ENCODE data around the gene MDK.

MDK gene

GRCh38 chr11:46431211-46431610 lies 49.7 kb downstream of the MDK start:
- Histone ChIP-seq H3K4me2 (ENCODE audit: low read length) (no peak overlapping the region), H3K27ac (ENCODE audit: low read depth, low read length) (no peak overlapping the region), H3K4me3 (ENCODE audit: low read length) (no peak overlapping the region), H4K20me1 (ENCODE audit: control insufficient read depth, insufficient read depth, low read depth, low read length) (no peaks in the 10 kb centered on the region; the same call in 1 of the 2 replicates), H3K27me3 (ENCODE audit: control insufficient read depth, low read length) (no peaks in the 10 kb centered on the region), H3F3A (ENCODE audit: control insufficient read depth, insufficient read depth) (no peaks in the 10 kb centered on the region), H3K9me3 (ENCODE audit: control insufficient read depth, insufficient read depth, low read length) (no peaks in the 10 kb centered on the region), H3K9me2 (replicated peaks; ENCODE audit: control insufficient read depth, low read length) (no peaks in the 10 kb centered on the region), H3K79me2 (ENCODE audit: control insufficient read depth, low read length) (no peaks in the 10 kb centered on the region), H3K4me1 (ENCODE audit: control insufficient read depth, low read length) (no peaks in the 10 kb centered on the region), H3K36me3 (ENCODE audit: control insufficient read depth, low read length) (peaks cover 25% of the 10 kb centered on the region)
- no peak for TF ChIP-seq CTCF (IDR thresholded peaks at IDR 0.05; ENCODE audit: low read depth, low read length, poor library complexity, severe bottlenecking)
- no peak for TF ChIP-seq EZH2phosphoT487 (IDR thresholded peaks at IDR 0.05; ENCODE audit: borderline replicate concordance, low read length)
